ENCODE measurements around the gene BBS9. TPM values are rescaled to one million over a fixed set of nuclear protein-coding genes. Genes with fewer than 3 reads are reported as not detected.
"Not testable (repeated sequence)": the region's sequence is repeated elsewhere in the genome, so short reads cannot be mapped to it uniquely, and the experiment has no call there.

Gene BBS9
- total RNA-seq, 1 experiment from 2014 or later: 5.1 TPM

- no TSS peak for BruUV-seq (replicated peaks)
- no peak for DNase-seq (ENCODE audit: unreplicated experiment)
- no peak overlapping the region for H3K4me3 Mint-ChIP-seq (ENCODE audit: unreplicated experiment)
- intact Hi-C loops (cut with micrococcal nuclease): no loop called here
- TF ChIP-seq, protein P1, sequence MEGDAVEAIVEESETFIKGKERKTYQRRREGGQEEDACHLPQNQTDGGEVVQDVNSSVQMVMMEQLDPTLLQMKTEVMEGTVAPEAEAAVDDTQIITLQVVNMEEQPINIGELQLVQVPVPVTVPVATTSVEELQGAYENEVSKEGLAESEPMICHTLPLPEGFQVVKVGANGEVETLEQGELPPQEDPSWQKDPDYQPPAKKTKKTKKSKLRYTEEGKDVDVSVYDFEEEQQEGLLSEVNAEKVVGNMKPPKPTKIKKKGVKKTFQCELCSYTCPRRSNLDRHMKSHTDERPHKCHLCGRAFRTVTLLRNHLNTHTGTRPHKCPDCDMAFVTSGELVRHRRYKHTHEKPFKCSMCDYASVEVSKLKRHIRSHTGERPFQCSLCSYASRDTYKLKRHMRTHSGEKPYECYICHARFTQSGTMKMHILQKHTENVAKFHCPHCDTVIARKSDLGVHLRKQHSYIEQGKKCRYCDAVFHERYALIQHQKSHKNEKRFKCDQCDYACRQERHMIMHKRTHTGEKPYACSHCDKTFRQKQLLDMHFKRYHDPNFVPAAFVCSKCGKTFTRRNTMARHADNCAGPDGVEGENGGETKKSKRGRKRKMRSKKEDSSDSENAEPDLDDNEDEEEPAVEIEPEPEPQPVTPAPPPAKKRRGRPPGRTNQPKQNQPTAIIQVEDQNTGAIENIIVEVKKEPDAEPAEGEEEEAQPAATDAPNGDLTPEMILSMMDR (IDR thresholded peaks at IDR 0.05; ENCODE audit: unreplicated experiment): no peak
- H3K27me3 Mint-ChIP-seq (ENCODE audit: insufficient read depth, unreplicated experiment): no peaks in the 10 kb centered on the region
- peaks cover 28% of the 10 kb centered on the region for H3K9me3 Mint-ChIP-seq (ENCODE audit: unreplicated experiment)
- no peak overlapping the region for H3K27ac Mint-ChIP-seq (ENCODE audit: low read depth, unreplicated experiment)
- CTCF ChIA-PET: interaction anchor here (0.6 to 1.1 kb wide), 2 partner anchors 13 to 144 kb away, joined by 3 to 4 read pairs; no protein-coding TSS in a partner anchor
- POLR2A ChIA-PET: no interaction called here
- no peaks in the 10 kb centered on the region for H3K4me1 Mint-ChIP-seq (ENCODE audit: insufficient read depth, unreplicated experiment)
- no peaks in the 10 kb centered on the region for H3K36me3 Mint-ChIP-seq (ENCODE audit: insufficient read depth, unreplicated experiment)
Measured at GRCh38 chr7:33300131-33300530, 170.8 kb downstream of the BBS9 start.

- H3K9me3 Mint-ChIP-seq (ENCODE audit: unreplicated experiment): peaks cover 28% of the 10 kb centered on the region
- ChIA-PET CTCF (no interaction called here), POLR2A (no interaction called here)
- intact Hi-C loops (cut with micrococcal nuclease): no loop called here
- TF ChIP-seq, protein P1 (IDR thresholded peaks at IDR 0.05; ENCODE audit: unreplicated experiment): no peak
- DNase-seq (ENCODE audit: unreplicated experiment): no peak
- no peaks in the 10 kb centered on the region for H3K36me3 Mint-ChIP-seq (ENCODE audit: insufficient read depth, unreplicated experiment)
- no peaks in the 10 kb centered on the region for H3K27me3 Mint-ChIP-seq (ENCODE audit: insufficient read depth, unreplicated experiment)
- H3K4me1 Mint-ChIP-seq (ENCODE audit: insufficient read depth, unreplicated experiment): no peaks in the 10 kb centered on the region
- H3K4me3 Mint-ChIP-seq (ENCODE audit: unreplicated experiment): no peak overlapping the region
- BruUV-seq (replicated peaks): no TSS peak
- H3K27ac Mint-ChIP-seq (ENCODE audit: low read depth, unreplicated experiment): no peak overlapping the region
Measured at GRCh38 chr7:33300742-33301141, 171.4 kb downstream of the BBS9 start.

- H3K4me1 Mint-ChIP-seq (ENCODE audit: insufficient read depth, unreplicated experiment); CTCF ChIA-PET; H3K4me3 Mint-ChIP-seq (ENCODE audit: unreplicated experiment); H3K27ac Mint-ChIP-seq (ENCODE audit: low read depth, unreplicated experiment); H3K36me3 Mint-ChIP-seq (ENCODE audit: insufficient read depth, unreplicated experiment); BruUV-seq (replicated peaks); H3K27me3 Mint-ChIP-seq (ENCODE audit: insufficient read depth, unreplicated experiment); POLR2A ChIA-PET; DNase-seq (ENCODE audit: unreplicated experiment); intact Hi-C loops (cut with micrococcal nuclease): not testable (repeated sequence)
- peaks cover 28% of the 10 kb centered on the region for H3K9me3 Mint-ChIP-seq (ENCODE audit: unreplicated experiment)
Measured at GRCh38 chr7:33303978-33304557, 174.7 kb downstream of the BBS9 start.

DNA sequence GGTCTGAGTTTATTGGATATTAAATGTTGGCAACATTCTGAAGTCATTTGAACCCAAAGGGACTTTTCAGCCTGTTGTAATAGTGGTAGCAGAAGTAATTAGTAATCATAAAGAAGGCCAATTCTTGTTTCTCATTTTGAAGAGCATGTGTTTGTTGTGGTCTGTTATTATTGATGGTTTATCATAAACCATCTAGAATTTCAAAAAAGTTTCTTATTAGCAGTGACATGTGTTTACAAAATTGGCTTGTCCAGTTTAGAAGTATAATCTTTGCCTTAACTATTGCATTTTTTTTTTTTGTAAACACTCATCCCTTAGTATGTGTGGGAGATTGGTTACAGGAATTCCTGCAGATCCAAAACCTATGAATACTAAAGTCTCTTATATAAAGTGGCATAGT is 177.8 kb downstream of the BBS9 start:
- BruUV-seq (replicated peaks): no TSS peak
- H3K9me3 Mint-ChIP-seq (ENCODE audit: unreplicated experiment): peaks cover 7% of the 10 kb centered on the region
- no peak overlapping the region for H3K27ac Mint-ChIP-seq (ENCODE audit: low read depth, unreplicated experiment)
- DNase-seq (ENCODE audit: unreplicated experiment): no peak
- intact Hi-C loops (cut with micrococcal nuclease): no loop called here
- no peaks in the 10 kb centered on the region for H3K27me3 Mint-ChIP-seq (ENCODE audit: insufficient read depth, unreplicated experiment)
- H3K4me3 Mint-ChIP-seq (ENCODE audit: unreplicated experiment): no peak overlapping the region
- ChIA-PET CTCF (interaction anchor here (0.6 kb wide), 1 partner anchor 623 kb away, joined by 4 read pairs; no protein-coding TSS in a partner anchor), POLR2A (no interaction called here)
- no peaks in the 10 kb centered on the region for H3K36me3 Mint-ChIP-seq (ENCODE audit: insufficient read depth, unreplicated experiment)
- TF ChIP-seq, protein P1 (IDR thresholded peaks at IDR 0.05; ENCODE audit: unreplicated experiment): no peak
- H3K4me1 Mint-ChIP-seq (ENCODE audit: insufficient read depth, unreplicated experiment): no peaks in the 10 kb centered on the region

DNA sequence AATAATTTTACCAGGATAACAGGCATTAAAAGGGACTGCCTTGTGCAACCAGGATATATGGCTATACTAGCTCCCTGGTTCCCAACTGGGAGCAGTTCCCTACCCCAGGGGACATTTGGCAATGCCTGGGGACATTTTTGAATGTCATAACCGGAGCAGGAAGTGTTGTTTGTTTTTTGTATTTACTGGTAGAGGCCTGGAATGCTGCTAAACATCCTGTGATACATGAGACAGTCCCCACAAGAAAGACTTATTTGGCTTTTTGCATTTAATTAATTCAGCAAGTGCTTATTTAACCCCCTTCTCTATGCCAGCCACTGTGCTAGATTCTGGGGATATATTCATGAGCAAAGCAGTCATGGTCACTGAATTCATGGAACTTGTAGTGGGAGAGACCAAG is 181.2 kb downstream of the BBS9 start:
- intact Hi-C loops (cut with micrococcal nuclease): no loop called here
- Mint-ChIP-seq H3K4me3 (ENCODE audit: unreplicated experiment) (no peak overlapping the region), H3K9me3 (ENCODE audit: unreplicated experiment) (no peaks in the 10 kb centered on the region), H3K4me1 (ENCODE audit: insufficient read depth, unreplicated experiment) (no peaks in the 10 kb centered on the region), H3K27ac (ENCODE audit: low read depth, unreplicated experiment) (no peak overlapping the region), H3K27me3 (ENCODE audit: insufficient read depth, unreplicated experiment) (no peaks in the 10 kb centered on the region), H3K36me3 (ENCODE audit: insufficient read depth, unreplicated experiment) (no peaks in the 10 kb centered on the region)
- TF ChIP-seq, protein P1 (IDR thresholded peaks at IDR 0.05; ENCODE audit: unreplicated experiment): no peak
- ChIA-PET POLR2A (no interaction called here), CTCF (interaction anchor here (0.5 kb wide), 1 partner anchor 8 kb away, joined by 3 read pairs; no protein-coding TSS in a partner anchor)
- no peak for DNase-seq (ENCODE audit: unreplicated experiment)
- BruUV-seq (replicated peaks): no TSS peak

Measured in MCF 10A (cell line).